PC-3 (cell line): ENCODE results near the gene PRICKLE2. TPM values are rescaled to one million over a fixed set of nuclear protein-coding genes. Genes with fewer than 3 reads are reported as not detected.

ENCODE experiments used
- ATAC-seq: fragments of 200-7000 bp; cut with Tn5 transposase; 2 replicates; pipeline ENCODE4 v1.9.1; 2020; ENCODE audit warnings: mild to moderate bottlenecking, moderate library complexity
- BruUV-seq: library from RNA; stranded (reverse); fragments of 400-500 nt; replicated peaks from 2 replicates; lab custom pipeline; 2021; lab: Mats Ljungman, UMichigan
- CTCF ChIA-PET: fragments of 300-600 bp; sonication (Branson Sonifier 250); formaldehyde crosslinking; loops from one replicate; lab custom pipeline; 2022; ENCODE audit warnings: antibody characterized with exemption; lab: Charles Lee
- POLR2A ChIA-PET: fragments of 300-600 bp; sonication (Branson Sonifier 250); formaldehyde crosslinking; loops from one replicate; lab custom pipeline; 2022; ENCODE audit warnings: antibody characterized with exemption; ENCODE audit not compliant: unreplicated experiment; lab: Charles Lee
- DNase-seq: peaks from one replicate; pipeline ENCODE4 v3.0.0-alpha.2; 2015
- H2AFZ ChIP-seq: fragments of 300-600 bp; sonication (generic); 2 replicates; pipeline ENCODE4 v1.6.0; 2016; ENCODE audit warnings: antibody characterized with exemption, low read length
- H3F3A ChIP-seq: fragments of 300-600 bp; sonication (generic); one replicate; pipeline ENCODE4 v1.6.0; 2017; ENCODE audit warnings: antibody characterized with exemption, low read length, control low read depth, mild to moderate bottlenecking; ENCODE audit not compliant: unreplicated experiment
- H3K27ac ChIP-seq: fragments of 300-600 bp; sonication (generic); 2 replicates; pipeline ENCODE4 v1.5.1; 2016; ENCODE audit warnings: mild to moderate bottlenecking, low read length
- H3K27me3 ChIP-seq: fragments of 300-600 bp; sonication (generic); 2 replicates; pipeline ENCODE4 v1.6.1; 2016; ENCODE audit warnings: low read length, mixed read lengths
- H3K36me3 ChIP-seq: fragments of 300-600 bp; sonication (generic); 2 replicates; pipeline ENCODE4 v1.6.1; 2016; ENCODE audit warnings: low read depth, mixed run types, low read length, mixed read lengths
- H3K4me1 ChIP-seq: fragments of 300-600 bp; sonication (generic); 2 replicates; pipeline ENCODE4 v1.5.1; 2016; ENCODE audit warnings: low read length; ENCODE audit not compliant: insufficient read depth
- H3K4me2 ChIP-seq: fragments of 300-600 bp; sonication (generic); 2 replicates; pipeline ENCODE4 v1.6.0; 2016; ENCODE audit warnings: low read length
- H3K4me3 ChIP-seq: fragments of 300-600 bp; sonication (generic); 2 replicates; pipeline ENCODE4 v1.5.1; 2016; ENCODE audit warnings: mild to moderate bottlenecking, low read length, mixed read lengths
- H3K79me2 ChIP-seq: fragments of 300-600 bp; sonication (generic); 2 replicates; pipeline ENCODE4 v1.6.1; 2017; ENCODE audit warnings: low read length, mixed read lengths
- H3K9ac ChIP-seq: fragments of 300-600 bp; sonication (generic); 2 replicates; pipeline ENCODE4 v1.6.0; 2016; ENCODE audit warnings: mild to moderate bottlenecking, low read length
- H3K9me2 ChIP-seq: fragments of 300-600 bp; sonication (generic); replicated peaks from 2 replicates; pipeline ENCODE4 v1.6.1; 2016; ENCODE audit warnings: mixed run types, low read length, mixed read lengths
- H3K9me3 ChIP-seq: fragments of 300-600 bp; sonication (generic); 2 replicates; pipeline ENCODE4 v1.6.1; 2016; ENCODE audit warnings: low read length, mixed read lengths
- H4K20me1 ChIP-seq: fragments of 300-600 bp; sonication (generic); 2 replicates; pipeline ENCODE4 v1.6.1; 2016; ENCODE audit warnings: low read length, mixed read lengths
- CTCF ChIP-seq: fragments of 300-600 bp; sonication (generic); conservative IDR thresholded peaks from 2 replicates; pipeline ENCODE4 v1.5.1; 2017; ENCODE audit warnings: antibody characterized with exemption, low read depth, mild to moderate bottlenecking, low read length
- EZH2 ChIP-seq: fragments of 300-600 bp; sonication (generic); IDR thresholded peaks from one replicate; pipeline ENCODE4 v1.6.1; 2017; ENCODE audit warnings: antibody characterized with exemption, mild to moderate bottlenecking, low read length; ENCODE audit not compliant: unreplicated experiment
- EZH2phosphoT487 ChIP-seq: fragments of 300-600 bp; sonication (generic); IDR thresholded peaks from 2 replicates; pipeline ENCODE4 v1.6.1; 2018; ENCODE audit warnings: mild to moderate bottlenecking, antibody characterized with exemption, low read length, borderline replicate concordance
- intact Hi-C: fragments of 100-400 bp; cut with micrococcal nuclease; formaldehyde crosslinking; loops from 2 replicates; pipeline ENCODE4 v1.9.0; 2023
- total RNA-seq: library from RNA; depleted of rRNA; stranded (reverse); fragments of >200 nt; gene quantifications from 2 replicates; pipeline ENCODE4 v1.2.3, GENCODE V29; 2014

The PRICKLE2 gene
- total RNA-seq, 1 experiment from 2014 or later = 1.8 TPM

- no peaks in the 10 kb centered on the region for H3K79me2 ChIP-seq
- no peak overlapping the region for H3K27ac ChIP-seq
These were observed 55.0 kb downstream of the PRICKLE2 start for GRCh38 chr3:64170270-64170669.

GRCh38 chr3:64167868-64168267 is 57.4 kb downstream of the PRICKLE2 start:
- Histone ChIP-seq H3K4me1 (peaks cover 28% of the 10 kb centered on the region), H2AFZ (no peak overlapping the region), H3K4me2 (0 out of 2 replicates have a peak overlapping the region, but pooled peaks have one; percentile 22), H3K9me2 (no peaks in the 10 kb centered on the region), H4K20me1 (no peaks in the 10 kb centered on the region), H3K36me3 (no peaks in the 10 kb centered on the region), H3K9me3 (no peaks in the 10 kb centered on the region), H3F3A (no peaks in the 10 kb centered on the region), H3K4me3 (no peak overlapping the region), H3K9ac (no peak overlapping the region), H3K79me2 (no peaks in the 10 kb centered on the region), H3K27ac (peak overlapping the region; percentile 65), H3K27me3 (no peaks in the 10 kb centered on the region)
- DNase-seq = no peak
- intact Hi-C loops = loop anchor here (2.0 kb wide), 1 partner anchor 137 kb away; no protein-coding TSS in a partner anchor
- ChIA-PET CTCF (no interaction called here), POLR2A (no interaction called here)
- TF ChIP-seq EZH2phosphoT487 = no peak
- no peak for TF ChIP-seq EZH2
- no peak for TF ChIP-seq CTCF
- no TSS peak for BruUV-seq
- no peak for ATAC-seq

More at GRCh38 chr3:64170270-64170669, 55.0 kb downstream of the PRICKLE2 start:
- H3F3A ChIP-seq = no peaks in the 10 kb centered on the region
- ChIA-PET POLR2A (no interaction called here), CTCF (no interaction called here)
- H3K9ac ChIP-seq = no peak overlapping the region
- no TSS peak for BruUV-seq
- H3K4me1 ChIP-seq = peaks cover 23% of the 10 kb centered on the region
- H2AFZ ChIP-seq = no peak overlapping the region
- intact Hi-C loops = no loop called here
- ATAC-seq (no peak), DNase-seq (peak; percentile 21)
- no peak overlapping the region for H3K4me2 ChIP-seq
- no peaks in the 10 kb centered on the region for H3K27me3 ChIP-seq
- no peaks in the 10 kb centered on the region for H3K36me3 ChIP-seq
- no peaks in the 10 kb centered on the region for H3K9me3 ChIP-seq
- no peaks in the 10 kb centered on the region for H4K20me1 ChIP-seq
- H3K9me2 ChIP-seq = no peaks in the 10 kb centered on the region
- H3K4me3 ChIP-seq = no peak overlapping the region
- TF ChIP-seq EZH2 = no peak
- no peak for TF ChIP-seq EZH2phosphoT487
- no peak for TF ChIP-seq CTCF

GRCh38 chr3:64167351-64167750 is 57.9 kb downstream of the PRICKLE2 start:
- H3K9ac ChIP-seq = no peak overlapping the region

More at GRCh38 chr3:64167351-64167750, 57.9 kb downstream of the PRICKLE2 start:
- H2AFZ ChIP-seq = no peak overlapping the region
- intact Hi-C loops = loop anchor here (2.0 kb wide), 1 partner anchor 137 kb away; no protein-coding TSS in a partner anchor
- BruUV-seq = no TSS peak
- H3K4me3 ChIP-seq = no peak overlapping the region
- no peaks in the 10 kb centered on the region for H4K20me1 ChIP-seq
- H3K4me1 ChIP-seq = peaks cover 31% of the 10 kb centered on the region
- peak; percentile 94 for ATAC-seq
- H3K36me3 ChIP-seq = no peaks in the 10 kb centered on the region
- POLR2A ChIA-PET = no interaction called here
- H3F3A ChIP-seq = no peaks in the 10 kb centered on the region
- H3K9me2 ChIP-seq = no peaks in the 10 kb centered on the region
- peak overlapping the region; percentile 65 for H3K27ac ChIP-seq
- CTCF ChIA-PET = no interaction called here
- H3K27me3 ChIP-seq = no peaks in the 10 kb centered on the region
- H3K79me2 ChIP-seq = no peaks in the 10 kb centered on the region
- DNase-seq = peak; percentile 51
- H3K4me2 ChIP-seq = peak overlapping the region; percentile 22; the same call in 1 of the 2 replicates
- no peaks in the 10 kb centered on the region for H3K9me3 ChIP-seq
- no peak for TF ChIP-seq EZH2phosphoT487
- TF ChIP-seq EZH2 = no peak
- TF ChIP-seq CTCF = no peak
